ENCODE results near the gene SPEN. TPM values are rescaled to one million over a fixed set of nuclear protein-coding genes. Genes with fewer than 3 reads are reported as not detected.

Gene SPEN
- total and polyA plus RNA-seq, 2 experiments from 2014 or later, result 14.9 to 43.6 TPM

DNA sequence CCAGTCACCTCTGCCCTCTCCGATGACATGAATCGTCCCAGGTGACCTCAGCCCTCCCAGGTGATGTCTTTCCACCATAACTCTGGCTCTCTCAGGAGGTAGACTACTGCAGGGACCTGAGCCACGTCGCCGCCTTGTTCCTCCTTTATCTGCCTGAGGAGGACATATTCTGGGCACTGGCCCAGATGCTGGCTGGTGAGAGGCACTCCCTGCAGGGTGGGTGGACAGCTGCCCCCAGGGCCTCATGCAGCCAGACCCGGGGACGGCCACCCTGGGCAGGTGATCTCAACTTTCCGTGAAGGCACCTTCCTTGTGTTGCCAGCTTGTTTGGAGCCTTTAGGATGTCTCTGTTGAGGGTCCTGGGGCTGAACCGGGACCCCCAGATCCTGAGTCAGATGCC lies 142.3 kb downstream of the SPEN start:
- Histone ChIP-seq H3K4me2 (no peak overlapping the region), H3K9me2 (ENCODE audit: insufficient read depth) (no peaks in the 10 kb centered on the region), H3F3A (replicated peaks; ENCODE audit: low read depth) (no peaks in the 10 kb centered on the region), H3K27me3 (ENCODE audit: insufficient read depth) (no peaks in the 10 kb centered on the region), H2AFZ (no peak overlapping the region), H3K27ac (ENCODE audit: low read depth) (no peak overlapping the region), H3K79me2 (replicated peaks; ENCODE audit: insufficient read depth) (no peaks in the 10 kb centered on the region), H4K20me1 (replicated peaks; ENCODE audit: insufficient read depth) (no peaks in the 10 kb centered on the region), H3K36me3 (ENCODE audit: insufficient read depth) (no peaks in the 10 kb centered on the region), H3K4me3 (no peak overlapping the region), H3K4me1 (ENCODE audit: insufficient read depth) (no peaks in the 10 kb centered on the region)
- peaks cover 4% of the 10 kb centered on the region for H3K27me3 Mint-ChIP-seq (ENCODE audit: insufficient read depth, low read depth, poor library complexity)
- DNase-seq (ENCODE audit: low spot score) (no peak), ATAC-seq (no peak)
- H3K4me1 Mint-ChIP-seq, result no peaks in the 10 kb centered on the region
- TF ChIP-seq EZH2phosphoT487 (IDR thresholded peaks at IDR 0.05; ENCODE audit: unreplicated experiment), result no peak
- no peak for TF ChIP-seq STAT1 (IDR thresholded peaks at IDR 0.05; ENCODE audit: unreplicated experiment)
- H3K9me3 Mint-ChIP-seq, result no peaks in the 10 kb centered on the region
- H3K4me3 Mint-ChIP-seq, result no peak overlapping the region
- H3K27ac Mint-ChIP-seq, result no peak overlapping the region
- H3K36me3 Mint-ChIP-seq (ENCODE audit: low read depth), result no peaks in the 10 kb centered on the region

Small RNAs within 50 kb of the gene (small RNA-seq; reads per million reads assigned to genes)
- gene AL034555.1 (ENCODE audit: low replicate concordance), result not detected
- gene AL355994.1 (ENCODE audit: low replicate concordance), result not detected
- gene AL355994.5 (ENCODE audit: low replicate concordance), result not detected

Other genes starting within 250 kb of the SPEN start
- 34.8 and 43.3 TPM in 2 replicates for gene DDI2, start 230.2 kb upstream of the SPEN start, total RNA-seq (2014; rRNA removed; shearing (Covaris generic))
- gene DDI2, start 230.2 kb upstream of the SPEN start, polyA plus RNA-seq (2016; fragmentation: Nextera tagmentation; extraction: Ambion mirVana), result 6.7 and 8.0 TPM in 2 replicates
- 36.6 and 40.0 TPM in 2 replicates for gene PLEKHM2, start 163.4 kb upstream of the SPEN start, total RNA-seq (2014; rRNA removed; shearing (Covaris generic))
- 11.2 and 12.8 TPM in 2 replicates for gene PLEKHM2, start 163.4 kb upstream of the SPEN start, polyA plus RNA-seq (2016; fragmentation: Nextera tagmentation; extraction: Ambion mirVana)
- gene SLC25A34, start 111.4 kb upstream of the SPEN start, total RNA-seq (2014; rRNA removed; shearing (Covaris generic)), result 0.27 and 3.5 TPM in 2 replicates
- gene SLC25A34, start 111.4 kb upstream of the SPEN start, polyA plus RNA-seq (2016; fragmentation: Nextera tagmentation; extraction: Ambion mirVana), result 0.11 and 0.16 TPM in 2 replicates
- not detected in 2 replicates for gene TMEM82, start 105.2 kb upstream of the SPEN start, total RNA-seq (2014; rRNA removed; shearing (Covaris generic))
- gene TMEM82, start 105.2 kb upstream of the SPEN start, polyA plus RNA-seq (2016; fragmentation: Nextera tagmentation; extraction: Ambion mirVana), result 0.42 TPM in 1 of 2 replicates, not detected in the other
- 69.1 and 81.7 TPM in 2 replicates for gene FBLIM1, start 88.9 kb upstream of the SPEN start, total RNA-seq (2014; rRNA removed; shearing (Covaris generic))
- gene FBLIM1, start 88.9 kb upstream of the SPEN start, polyA plus RNA-seq (2016; fragmentation: Nextera tagmentation; extraction: Ambion mirVana), result 40.2 and 41.7 TPM in 2 replicates
- 2.3 and 3.9 TPM in 2 replicates for gene UQCRHL, start 40.1 kb upstream of the SPEN start, total RNA-seq (2014; rRNA removed; shearing (Covaris generic))
- gene UQCRHL, start 40.1 kb upstream of the SPEN start, polyA plus RNA-seq (2016; fragmentation: Nextera tagmentation; extraction: Ambion mirVana), result 3.0 and 3.6 TPM in 2 replicates
- 21.6 and 26.6 TPM in 2 replicates for gene ZBTB17, start 128.4 kb downstream of the SPEN start, total RNA-seq (2014; rRNA removed; shearing (Covaris generic))
- 21.9 and 22.5 TPM in 2 replicates for gene ZBTB17, start 128.4 kb downstream of the SPEN start, polyA plus RNA-seq (2016; fragmentation: Nextera tagmentation; extraction: Ambion mirVana)
- gene SRARP, start 156.5 kb downstream of the SPEN start, total RNA-seq (2014; rRNA removed; shearing (Covaris generic)), result 0.43 TPM in 1 of 2 replicates, not detected in the other
- gene SRARP, start 156.5 kb downstream of the SPEN start, polyA plus RNA-seq (2016; fragmentation: Nextera tagmentation; extraction: Ambion mirVana), result not detected in 2 replicates
- not detected in 2 replicates for gene HSPB7, start 170.3 kb downstream of the SPEN start, total RNA-seq (2014; rRNA removed; shearing (Covaris generic))
- gene HSPB7, start 170.3 kb downstream of the SPEN start, polyA plus RNA-seq (2016; fragmentation: Nextera tagmentation; extraction: Ambion mirVana), result 0.13 and 0.97 TPM in 2 replicates
- gene CLCNKA, start 174.3 kb downstream of the SPEN start, total RNA-seq (2014; rRNA removed; shearing (Covaris generic)), result 0.59 TPM in 1 of 2 replicates, not detected in the other
- 0.50 and 0.76 TPM in 2 replicates for gene CLCNKA, start 174.3 kb downstream of the SPEN start, polyA plus RNA-seq (2016; fragmentation: Nextera tagmentation; extraction: Ambion mirVana)
- 1.2 and 1.3 TPM in 2 replicates for gene CLCNKB, start 196.1 kb downstream of the SPEN start, total RNA-seq (2014; rRNA removed; shearing (Covaris generic))
- 1.6 and 1.9 TPM in 2 replicates for gene CLCNKB, start 196.1 kb downstream of the SPEN start, polyA plus RNA-seq (2016; fragmentation: Nextera tagmentation; extraction: Ambion mirVana)
- gene FAM131C, start 225.9 kb downstream of the SPEN start, total RNA-seq (2014; rRNA removed; shearing (Covaris generic)), result 0.74 and 1.3 TPM in 2 replicates
- 0.71 and 0.87 TPM in 2 replicates for gene FAM131C, start 225.9 kb downstream of the SPEN start, polyA plus RNA-seq (2016; fragmentation: Nextera tagmentation; extraction: Ambion mirVana)

Data from GM23338 (cell line).